ENCODE data around the gene SERINC2. TPM values are rescaled to one million over a fixed set of nuclear protein-coding genes. Genes with fewer than 3 reads are reported as not detected.

SERINC2 gene
- total RNA-seq, 1 donor from 2014 or later, result 1.6 TPM

DNA sequence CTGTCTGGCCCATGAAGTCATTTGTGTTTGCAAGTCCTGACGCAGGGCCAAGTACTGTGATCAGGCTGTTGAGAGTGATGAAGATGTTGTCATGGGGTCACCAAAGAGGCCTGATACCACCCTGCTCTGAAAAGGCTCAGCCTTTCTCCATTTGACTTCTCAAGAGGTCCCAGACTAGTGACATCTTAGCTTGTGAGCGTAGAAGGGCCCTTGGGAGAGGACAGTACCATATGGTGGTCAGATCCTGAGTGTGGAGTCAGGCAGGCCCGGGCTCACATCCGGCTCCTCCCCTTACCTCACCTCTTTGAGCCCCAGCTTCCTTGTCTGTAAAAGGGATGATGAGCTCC lies 29.6 kb downstream of the SERINC2 start:
- intact Hi-C loops (cut with micrococcal nuclease), result no loop called here
- Histone ChIP-seq H3K27ac (replicated peaks) (no peak overlapping the region), H3K4me1 (no peaks in the 10 kb centered on the region), H3K27me3 (ENCODE audit: low read depth) (peaks cover 8% of the 10 kb centered on the region), H3K9me3 (replicated peaks) (peaks cover 8% of the 10 kb centered on the region), H3K4me3 (no peak overlapping the region), H3K36me3 (no peaks in the 10 kb centered on the region)
- TF ChIP-seq, protein P1, sequence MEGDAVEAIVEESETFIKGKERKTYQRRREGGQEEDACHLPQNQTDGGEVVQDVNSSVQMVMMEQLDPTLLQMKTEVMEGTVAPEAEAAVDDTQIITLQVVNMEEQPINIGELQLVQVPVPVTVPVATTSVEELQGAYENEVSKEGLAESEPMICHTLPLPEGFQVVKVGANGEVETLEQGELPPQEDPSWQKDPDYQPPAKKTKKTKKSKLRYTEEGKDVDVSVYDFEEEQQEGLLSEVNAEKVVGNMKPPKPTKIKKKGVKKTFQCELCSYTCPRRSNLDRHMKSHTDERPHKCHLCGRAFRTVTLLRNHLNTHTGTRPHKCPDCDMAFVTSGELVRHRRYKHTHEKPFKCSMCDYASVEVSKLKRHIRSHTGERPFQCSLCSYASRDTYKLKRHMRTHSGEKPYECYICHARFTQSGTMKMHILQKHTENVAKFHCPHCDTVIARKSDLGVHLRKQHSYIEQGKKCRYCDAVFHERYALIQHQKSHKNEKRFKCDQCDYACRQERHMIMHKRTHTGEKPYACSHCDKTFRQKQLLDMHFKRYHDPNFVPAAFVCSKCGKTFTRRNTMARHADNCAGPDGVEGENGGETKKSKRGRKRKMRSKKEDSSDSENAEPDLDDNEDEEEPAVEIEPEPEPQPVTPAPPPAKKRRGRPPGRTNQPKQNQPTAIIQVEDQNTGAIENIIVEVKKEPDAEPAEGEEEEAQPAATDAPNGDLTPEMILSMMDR (IDR thresholded peaks at IDR 0.05; ENCODE audit: borderline replicate concordance), result no peak
- no peak for DNase-seq

DNA sequence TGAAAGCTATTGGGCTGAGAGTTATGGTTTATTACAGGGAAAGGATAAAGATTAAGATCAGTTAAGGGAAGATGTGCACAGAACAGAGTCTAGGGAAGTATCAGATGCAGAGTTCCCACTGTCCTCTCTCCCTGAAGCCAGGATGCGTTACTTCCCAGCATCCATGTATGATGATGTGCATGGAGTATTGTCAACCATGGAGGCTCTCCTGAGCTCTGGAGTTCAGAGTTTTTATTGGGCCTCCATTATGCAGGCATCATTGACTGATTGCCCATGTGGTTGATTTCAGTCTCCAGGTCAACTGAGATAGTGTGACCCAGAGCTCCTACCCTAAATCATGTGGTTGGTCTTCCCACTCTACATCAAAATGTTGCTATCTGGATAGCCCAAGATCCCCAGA lies 30.7 kb downstream of the SERINC2 start:
- H3K4me1 ChIP-seq, result no peaks in the 10 kb centered on the region
- H3K27me3 ChIP-seq (ENCODE audit: low read depth), result peaks cover 8% of the 10 kb centered on the region
- H3K36me3 ChIP-seq, result no peaks in the 10 kb centered on the region
- no peak overlapping the region for H3K4me3 ChIP-seq
- H3K9me3 ChIP-seq (replicated peaks), result peaks cover 8% of the 10 kb centered on the region
- no peak for DNase-seq
- intact Hi-C loops (cut with micrococcal nuclease), result no loop called here
- H3K27ac ChIP-seq (replicated peaks), result no peak overlapping the region
- TF ChIP-seq, protein P1 (IDR thresholded peaks at IDR 0.05; ENCODE audit: borderline replicate concordance), result no peak

DNA sequence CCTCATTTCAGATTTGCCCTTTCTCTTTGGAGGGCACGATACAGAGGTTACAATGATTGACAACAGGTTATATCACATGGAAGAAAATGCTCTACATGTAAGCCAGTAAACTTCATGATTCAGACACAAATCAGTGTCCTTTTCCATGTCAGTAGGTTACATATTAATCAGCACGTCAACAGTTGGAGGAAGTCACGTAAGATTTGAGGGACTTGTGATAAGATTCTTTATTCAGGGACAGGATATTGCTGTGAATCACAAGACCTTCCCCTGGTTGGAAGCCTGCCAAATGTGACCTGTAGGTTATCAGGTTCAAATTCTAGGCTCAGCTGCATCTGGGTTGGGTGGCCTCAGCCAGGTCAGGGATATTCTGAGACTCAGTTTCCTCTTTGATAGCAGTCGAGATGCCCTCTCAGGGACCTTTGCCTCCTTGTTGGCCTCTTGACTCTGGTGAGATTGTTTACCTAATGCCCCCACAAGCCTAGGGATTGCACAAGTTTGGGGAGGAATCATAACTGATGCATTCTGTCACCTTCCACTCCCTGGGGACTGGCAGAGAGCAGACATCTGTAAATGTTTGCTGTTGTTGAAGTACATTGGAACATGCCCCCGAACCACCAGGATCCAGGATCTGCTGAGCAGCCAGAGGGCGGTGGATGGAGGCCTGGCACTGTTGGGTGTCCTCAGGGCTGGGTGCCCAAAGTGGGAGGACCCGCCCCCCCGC lies 31.9 kb downstream of the SERINC2 start:
- H3K4me1 ChIP-seq, result no peaks in the 10 kb centered on the region
- no peak for DNase-seq
- H3K27me3 ChIP-seq (ENCODE audit: low read depth), result peaks cover 14% of the 10 kb centered on the region
- intact Hi-C loops (cut with micrococcal nuclease), result no loop called here
- H3K9me3 ChIP-seq (replicated peaks), result peaks cover 8% of the 10 kb centered on the region
- no peak overlapping the region for H3K27ac ChIP-seq (replicated peaks)
- no peaks in the 10 kb centered on the region for H3K36me3 ChIP-seq
- TF ChIP-seq, protein P1 (IDR thresholded peaks at IDR 0.05; ENCODE audit: borderline replicate concordance), result no peak
- no peak overlapping the region for H3K4me3 ChIP-seq

DNA sequence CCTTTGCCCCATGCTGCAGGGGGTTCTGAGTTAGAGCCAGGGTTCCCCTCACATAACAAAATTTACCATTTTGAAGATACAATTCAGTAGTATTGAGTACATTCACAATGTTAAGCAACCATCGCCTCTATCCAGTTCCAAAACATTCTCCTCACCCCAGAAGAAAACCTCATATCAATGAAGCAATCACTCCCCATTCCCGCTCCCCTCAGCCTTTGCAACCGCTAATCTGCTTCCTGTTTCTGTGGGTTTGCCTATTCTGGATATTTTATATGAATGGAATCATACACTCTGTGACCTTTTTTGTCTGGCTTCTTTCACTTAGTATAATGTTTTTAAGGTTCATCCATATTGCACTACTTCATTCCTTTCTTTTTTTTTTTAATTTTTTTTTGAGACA lies 32.9 kb downstream of the SERINC2 start:
- DNase-seq, result no peak
- intact Hi-C loops (cut with micrococcal nuclease), result no loop called here
- Histone ChIP-seq H3K4me1 (no peaks in the 10 kb centered on the region), H3K4me3 (no peak overlapping the region), H3K27me3 (ENCODE audit: low read depth) (peaks cover 15% of the 10 kb centered on the region), H3K36me3 (no peaks in the 10 kb centered on the region), H3K9me3 (replicated peaks) (peaks cover 11% of the 10 kb centered on the region), H3K27ac (replicated peaks) (no peak overlapping the region)
- TF ChIP-seq, protein P1 (IDR thresholded peaks at IDR 0.05; ENCODE audit: borderline replicate concordance), result no peak

DNA sequence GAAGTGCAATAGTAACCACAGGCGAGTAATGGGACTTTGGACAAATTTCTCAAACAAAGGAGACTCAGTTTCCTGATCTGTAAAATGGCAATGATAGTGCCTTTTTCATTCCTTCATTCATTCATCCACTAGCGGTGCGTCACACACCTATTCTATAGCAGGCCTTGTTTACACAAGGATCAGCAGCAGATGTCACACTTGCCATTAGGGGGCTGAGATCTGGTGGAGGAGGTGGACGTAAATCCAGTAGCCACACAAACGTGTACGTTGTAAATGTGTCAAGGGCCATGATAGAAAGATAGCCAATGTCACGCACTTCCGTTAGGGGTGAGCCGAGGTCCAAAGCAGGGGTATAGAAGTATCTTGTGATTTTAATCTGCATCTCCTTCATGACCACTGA lies 34.2 kb downstream of the SERINC2 start:
- TF ChIP-seq, protein P1 (IDR thresholded peaks at IDR 0.05; ENCODE audit: borderline replicate concordance), result no peak
- intact Hi-C loops (cut with micrococcal nuclease), result no loop called here
- Histone ChIP-seq H3K36me3 (no peaks in the 10 kb centered on the region), H3K4me1 (no peaks in the 10 kb centered on the region), H3K27ac (replicated peaks) (no peak overlapping the region), H3K9me3 (replicated peaks) (peaks cover 18% of the 10 kb centered on the region), H3K4me3 (no peak overlapping the region), H3K27me3 (ENCODE audit: low read depth) (peaks cover 15% of the 10 kb centered on the region)
- no peak for DNase-seq

Data from left ventricle myocardium inferior (tissue), 1 donor.